Mesenchymal stem cell (in vitro differentiated cells and primary cell): ENCODE results near the gene DPP6.

ENCODE experiments used
- DNase-seq: peaks from one replicate; pipeline ENCODE4 v3.0.0-alpha.2; 2013
- H2AFZ ChIP-seq: one replicate; pipeline ENCODE4 v1.6.1; 2013; ENCODE audit warnings: low read depth, mild to moderate bottlenecking, control low read depth, inconsistent platforms, low read length, moderate library complexity
- H2AK5ac ChIP-seq: 2 replicates; pipeline ENCODE4 v1.6.1; 2013; ENCODE audit warnings: low read length, moderate library complexity, mild to moderate bottlenecking, inconsistent platforms; ENCODE audit not compliant: severe bottlenecking
- H2BK120ac ChIP-seq: one replicate; pipeline ENCODE4 v1.6.1; 2013; ENCODE audit warnings: low read depth, mild to moderate bottlenecking, inconsistent platforms, low read length, moderate library complexity
- H2BK12ac ChIP-seq, 2 experiments: one replicate each; pipeline ENCODE4 v1.6.1; 2013; ENCODE audit warnings: inconsistent platforms in 2 of 2, low read length in 2 of 2, mild to moderate bottlenecking in 2 of 2, moderate library complexity in 2 of 2, control low read depth in 1 of 2
- H2BK15ac ChIP-seq: one replicate; pipeline ENCODE4 v1.6.1; 2013; ENCODE audit warnings: mild to moderate bottlenecking, low read depth, inconsistent platforms; ENCODE audit not compliant: poor library complexity, severe bottlenecking
- H2BK5ac ChIP-seq: 2 replicates; pipeline ENCODE4 v1.6.1; 2013; ENCODE audit warnings: low read depth, mild to moderate bottlenecking, low read length, control low read depth, inconsistent platforms; ENCODE audit not compliant: poor library complexity, severe bottlenecking
- H3K14ac ChIP-seq, 2 experiments: one replicate each; pipeline ENCODE4 v1.6.1; 2013; ENCODE audit warnings: inconsistent platforms in 2 of 2, low read length in 2 of 2, control low read depth in 1 of 2, mild to moderate bottlenecking in 1 of 2, moderate library complexity in 1 of 2
- H3K18ac ChIP-seq, 2 experiments: one replicate each; pipeline ENCODE4 v1.6.1; 2013; ENCODE audit warnings: inconsistent platforms in 2 of 2, low read length in 2 of 2, control low read depth in 1 of 2, low read depth in 1 of 2, mild to moderate bottlenecking in 1 of 2
- H3K23ac ChIP-seq, 2 experiments: one replicate each; pipeline ENCODE4 v1.6.1; 2013; ENCODE audit warnings: inconsistent platforms in 2 of 2, low read length in 2 of 2, mild to moderate bottlenecking in 2 of 2, moderate library complexity in 2 of 2, control low read depth in 1 of 2
- H3K27ac ChIP-seq: 2 replicates; pipeline ENCODE4 v1.5.1; 2013; ENCODE audit warnings: mild to moderate bottlenecking, moderate library complexity, low read length, control low read depth, inconsistent platforms; ENCODE audit not compliant: poor library complexity, severe bottlenecking
- H3K27me3 ChIP-seq, 2 experiments: 2 replicates each; pipeline versions ENCODE4 v1.6.1 to v1.7.0; 2013; ENCODE audit warnings: low read length in 2 of 2, mild to moderate bottlenecking in 2 of 2, moderate library complexity in 2 of 2, control low read depth in 1 of 2, inconsistent platforms in 1 of 2; ENCODE audit not compliant: control insufficient read depth in 1 of 2, insufficient read depth in 1 of 2
- H3K36me3 ChIP-seq, 2 experiments: 2 replicates each; pipeline versions ENCODE4 v1.6.1 to v1.7.0; 2013; ENCODE audit warnings: low read length in 2 of 2, control low read depth in 1 of 2, inconsistent platforms in 1 of 2, low read depth in 1 of 2, mild to moderate bottlenecking in 1 of 2; ENCODE audit not compliant: insufficient read depth in 2 of 2, control insufficient read depth in 1 of 2
- H3K4ac ChIP-seq, 2 experiments: one replicate each; pipeline ENCODE4 v1.6.1; 2013; ENCODE audit warnings: inconsistent platforms in 2 of 2, low read length in 2 of 2, mild to moderate bottlenecking in 2 of 2, moderate library complexity in 2 of 2, control low read depth in 1 of 2, low read depth in 1 of 2
- H3K4me1 ChIP-seq: 2 replicates; pipeline ENCODE4 v1.6.1; 2013; ENCODE audit warnings: low read depth, low read length, control low read depth; ENCODE audit not compliant: control insufficient read depth, insufficient read depth
- H3K4me2 ChIP-seq: 2 replicates; pipeline ENCODE4 v1.6.1; 2013; ENCODE audit warnings: low read length, mild to moderate bottlenecking, inconsistent platforms; ENCODE audit not compliant: poor library complexity, severe bottlenecking
- H3K4me3 ChIP-seq, 2 experiments: 2 replicates each; pipeline versions ENCODE4 v1.5.1 to v1.7.0; 2013; ENCODE audit warnings: low read length in 2 of 2, mild to moderate bottlenecking in 2 of 2, control low read depth in 1 of 2, low read depth in 1 of 2; ENCODE audit not compliant: insufficient read depth in 1 of 2
- H3K79me1 ChIP-seq: replicated peaks from 2 replicates; pipeline ENCODE4 v1.6.1; 2013; ENCODE audit warnings: mild to moderate bottlenecking, control low read depth, low read length, inconsistent platforms; ENCODE audit not compliant: poor library complexity, severe bottlenecking
- H3K9ac ChIP-seq: 2 replicates; pipeline ENCODE4 v1.7.0; 2013; ENCODE audit warnings: mild to moderate bottlenecking, low read length, moderate library complexity
- H3K9me3 ChIP-seq: 2 replicates; pipeline ENCODE4 v1.7.0; 2013; ENCODE audit warnings: mild to moderate bottlenecking, low read length; ENCODE audit not compliant: control insufficient read depth
- H4K8ac ChIP-seq: one replicate; pipeline ENCODE4 v1.6.1; 2013; ENCODE audit warnings: inconsistent platforms, mild to moderate bottlenecking, low read length, moderate library complexity
- H4K91ac ChIP-seq: one replicate; pipeline ENCODE4 v1.6.1; 2013; ENCODE audit warnings: mild to moderate bottlenecking, low read length, inconsistent platforms
- WGBS: methylation state at CpG from one replicate; pipeline ENCODE4 v1.1.7; 2013; ENCODE audit warnings: mixed read lengths; 5-methylcytosine and 5-hydroxymethylcytosine counted together

DPP6 gene

DNA sequence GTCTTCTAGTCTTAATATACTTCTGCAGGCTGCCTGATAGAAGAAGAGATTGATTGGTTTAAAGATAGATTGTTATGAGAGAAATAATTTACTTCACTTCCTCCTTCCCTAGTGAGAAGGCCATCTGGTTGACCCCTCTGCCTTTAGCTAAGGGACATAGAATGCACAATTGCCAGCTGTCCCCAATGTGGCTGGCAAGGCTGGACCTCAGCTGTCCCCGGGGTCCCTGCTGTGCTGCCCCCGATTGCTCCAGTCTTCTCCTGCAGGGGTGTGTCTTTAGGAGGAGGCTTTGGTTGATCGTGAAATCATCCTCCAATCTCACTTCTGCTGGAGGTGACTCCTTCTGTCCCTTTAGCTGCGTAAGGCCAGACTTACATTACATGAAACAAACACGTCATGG lies 388.5 kb downstream of the DPP6 start:
- H4K8ac ChIP-seq, result no peak overlapping the region
- no peaks in the 10 kb centered on the region for H3K4me1 ChIP-seq
- H3K27ac ChIP-seq, result no peak overlapping the region
- no peaks in the 10 kb centered on the region for H3K27me3 ChIP-seq
- no peak overlapping the region for H3K23ac ChIP-seq
- H2AK5ac ChIP-seq, result no peak overlapping the region
- H3K79me1 ChIP-seq, result no peaks in the 10 kb centered on the region
- no peak overlapping the region for H2BK12ac ChIP-seq
- peaks cover 15% of the 10 kb centered on the region for H3K9me3 ChIP-seq
- H2BK5ac ChIP-seq, result no peak overlapping the region
- H3K4me2 ChIP-seq, result no peak overlapping the region
- no peak overlapping the region for H2BK120ac ChIP-seq
- H3K36me3 ChIP-seq, result no peaks in the 10 kb centered on the region
- H3K4me3 ChIP-seq, result no peak overlapping the region
- WGBS, result 75% methylated on average over 5 of the region's 5 CpGs
- H3K4ac ChIP-seq, result no peak overlapping the region
- DNase-seq, result no peak
- H3K9ac ChIP-seq, result no peak overlapping the region
- no peak overlapping the region for H2BK15ac ChIP-seq
- H3K18ac ChIP-seq, result no peak overlapping the region
- no peak overlapping the region for H4K91ac ChIP-seq
- no peak overlapping the region for H2AFZ ChIP-seq
- no peak overlapping the region for H3K14ac ChIP-seq

DNA sequence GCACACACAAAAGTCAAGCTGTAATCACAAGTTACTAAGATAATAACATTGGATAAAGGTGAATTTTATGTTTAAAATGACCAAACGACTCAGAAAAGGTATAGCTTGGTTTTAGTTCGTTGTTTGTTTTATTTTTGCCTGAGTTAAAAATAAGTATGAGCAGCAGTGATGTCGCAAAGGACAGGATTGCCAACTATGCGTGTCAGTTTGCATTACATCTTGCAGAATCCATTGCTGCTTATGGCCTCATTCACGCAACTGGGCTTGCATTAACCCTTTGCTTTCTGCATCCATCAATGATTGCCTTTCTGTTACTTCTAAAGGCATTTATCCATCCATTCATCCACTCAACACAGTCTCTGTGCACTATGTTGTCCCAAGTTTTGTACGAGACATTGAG lies 389.6 kb downstream of the DPP6 start:
- no peak overlapping the region for H3K9ac ChIP-seq
- no peak overlapping the region for H3K27ac ChIP-seq
- no peak overlapping the region for H3K18ac ChIP-seq
- 51% methylated on average over 6 of the region's 6 CpGs for WGBS
- no peaks in the 10 kb centered on the region for H3K27me3 ChIP-seq
- no peak for DNase-seq
- no peak overlapping the region for H2AK5ac ChIP-seq
- H2AFZ ChIP-seq, result no peak overlapping the region
- H3K4me2 ChIP-seq, result no peak overlapping the region
- H3K4ac ChIP-seq, result no peak overlapping the region
- H3K9me3 ChIP-seq, result peaks cover 23% of the 10 kb centered on the region
- H4K91ac ChIP-seq, result no peak overlapping the region
- H3K14ac ChIP-seq, result no peak overlapping the region
- no peak overlapping the region for H2BK12ac ChIP-seq
- H2BK120ac ChIP-seq, result no peak overlapping the region
- H3K4me3 ChIP-seq, result no peak overlapping the region
- H2BK5ac ChIP-seq, result no peak overlapping the region
- no peaks in the 10 kb centered on the region for H3K79me1 ChIP-seq
- no peaks in the 10 kb centered on the region for H3K4me1 ChIP-seq
- H4K8ac ChIP-seq, result no peak overlapping the region
- no peak overlapping the region for H3K23ac ChIP-seq
- no peaks in the 10 kb centered on the region for H3K36me3 ChIP-seq
- H2BK15ac ChIP-seq, result no peak overlapping the region

GRCh38 chr7:154442939-154443338 lies 390.7 kb downstream of the DPP6 start:
- no peaks in the 10 kb centered on the region for H3K36me3 ChIP-seq
- DNase-seq, result no peak
- no peak overlapping the region for H3K4me3 ChIP-seq
- H3K9me3 ChIP-seq, result peaks cover 32% of the 10 kb centered on the region
- no peak overlapping the region for H2BK5ac ChIP-seq
- H2AFZ ChIP-seq, result no peak overlapping the region
- no peak overlapping the region for H3K14ac ChIP-seq
- no peaks in the 10 kb centered on the region for H3K79me1 ChIP-seq
- no peak overlapping the region for H3K18ac ChIP-seq
- no peak overlapping the region for H2BK12ac ChIP-seq
- no peak overlapping the region for H3K27ac ChIP-seq
- H3K27me3 ChIP-seq, result no peaks in the 10 kb centered on the region
- WGBS, result 51% methylated on average over 2 of the region's 2 CpGs
- no peak overlapping the region for H3K4me2 ChIP-seq
- no peak overlapping the region for H4K8ac ChIP-seq
- H4K91ac ChIP-seq, result peak overlapping the region; percentile 39
- no peak overlapping the region for H2AK5ac ChIP-seq
- H3K23ac ChIP-seq, result no peak overlapping the region
- no peak overlapping the region for H3K4ac ChIP-seq
- H2BK15ac ChIP-seq, result no peak overlapping the region
- H3K9ac ChIP-seq, result no peak overlapping the region
- H2BK120ac ChIP-seq, result no peak overlapping the region
- H3K4me1 ChIP-seq, result no peaks in the 10 kb centered on the region

GRCh38 chr7:154450451-154450850 lies 398.3 kb downstream of the DPP6 start:
- DNase-seq, result no peak
- H4K8ac ChIP-seq, result no peak overlapping the region
- no peak overlapping the region for H3K9ac ChIP-seq
- H3K9me3 ChIP-seq, result peaks cover 43% of the 10 kb centered on the region
- H3K4me3 ChIP-seq, result no peak overlapping the region
- H2BK5ac ChIP-seq, result no peak overlapping the region
- no peak overlapping the region for H2BK12ac ChIP-seq
- no peaks in the 10 kb centered on the region for H3K79me1 ChIP-seq
- H3K23ac ChIP-seq, result no peak overlapping the region
- WGBS, result 75% methylated on average over 6 of the region's 6 CpGs
- no peak overlapping the region for H3K14ac ChIP-seq
- no peak overlapping the region for H4K91ac ChIP-seq
- peak overlapping the region; percentile 11 for H2AFZ ChIP-seq
- no peak overlapping the region for H2AK5ac ChIP-seq
- no peak overlapping the region for H3K4ac ChIP-seq
- no peak overlapping the region for H3K18ac ChIP-seq
- no peaks in the 10 kb centered on the region for H3K4me1 ChIP-seq
- H3K27me3 ChIP-seq, result no peaks in the 10 kb centered on the region
- no peak overlapping the region for H2BK15ac ChIP-seq
- no peaks in the 10 kb centered on the region for H3K36me3 ChIP-seq
- no peak overlapping the region for H3K4me2 ChIP-seq
- H2BK120ac ChIP-seq, result no peak overlapping the region
- H3K27ac ChIP-seq, result no peak overlapping the region
